Stimulated activated CD4-positive, alpha-beta T cell treated with anti-CD3 and anti-CD28 coated beads, Interleukin-4, amount 100 ng/mL, for 1 hour (primary cell): ENCODE results near the gene SOX5.

Source experiments
- DNase-seq: peaks from one replicate; pipeline ENCODE4 v3.0.0-alpha.2; 2020

SOX5 gene

GRCh38 chr12:23949348-23950209 lies at the start of gene SOX5:
SOX5 (minus strand) TSS chr12:23949670; CDS start chr12:23949601, 69 bp downstream.
- DNase-seq: no peak

- DNase-seq: no peak
These were observed 37.6 kb upstream of the SOX5 start for GRCh38 chr12:23987046-23987445.

DNA sequence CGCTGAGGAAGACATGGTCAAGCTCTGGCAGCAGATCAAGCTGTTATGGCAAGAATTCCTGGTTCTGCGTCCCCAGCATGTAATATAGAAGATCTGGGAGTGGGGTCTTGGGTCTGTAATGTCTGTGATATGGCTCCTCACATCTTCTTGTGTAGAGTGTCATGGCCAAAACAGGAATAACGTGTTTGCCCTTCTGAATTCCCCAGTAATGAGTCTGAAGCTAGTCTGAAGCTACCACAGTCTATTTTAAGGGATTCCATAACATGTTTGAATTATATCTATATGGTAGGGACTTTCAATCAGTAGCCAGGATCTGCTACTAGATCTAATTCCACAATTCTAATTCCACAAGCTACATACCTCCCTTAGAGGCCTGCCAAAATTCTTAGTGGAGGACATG lies 31.4 kb upstream of the SOX5 start:
- no peak for DNase-seq

DNA sequence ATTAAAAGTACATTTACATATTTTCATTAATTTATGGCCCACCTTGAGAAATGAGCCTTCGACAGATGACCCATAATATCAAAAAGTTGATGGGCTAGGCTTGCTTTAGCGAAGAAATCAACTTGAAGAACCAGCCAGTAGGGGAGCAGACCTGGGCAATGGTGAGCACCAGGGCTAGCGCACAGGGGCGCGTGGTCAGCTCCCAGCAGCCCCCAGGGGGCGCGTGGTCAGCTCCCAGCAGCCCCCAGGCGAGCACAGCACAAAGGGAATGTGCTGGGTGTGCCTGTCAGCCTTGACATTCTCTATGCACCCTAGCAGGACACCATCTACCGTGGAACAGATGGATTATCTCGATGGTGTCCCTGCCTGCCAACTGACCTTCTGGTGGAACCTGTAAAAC lies 15.3 kb upstream of the SOX5 start:
- no peak for DNase-seq

- no peak for DNase-seq
These were observed 10.4 kb upstream of the SOX5 start for GRCh38 chr12:23959826-23960225.

DNA sequence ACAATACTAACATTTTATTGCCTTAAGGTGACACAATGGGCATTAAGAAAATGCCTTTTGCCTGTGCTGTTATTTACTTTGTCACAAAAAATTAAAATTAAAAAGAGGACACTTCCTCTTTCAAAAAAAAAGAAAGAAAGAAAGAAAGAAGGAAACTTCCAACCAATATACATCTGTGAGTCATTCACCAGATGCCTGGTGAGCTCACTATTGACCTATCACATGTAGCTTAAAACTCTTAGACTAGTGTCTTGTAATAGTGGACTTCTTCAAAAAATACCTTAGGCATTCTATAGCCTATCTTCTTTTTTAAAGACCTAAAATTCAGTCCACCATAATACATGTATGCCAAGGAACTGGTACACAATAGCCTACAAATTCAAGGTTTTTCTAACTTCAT lies 4.9 kb upstream of the SOX5 start:
- DNase-seq: no peak

DNA sequence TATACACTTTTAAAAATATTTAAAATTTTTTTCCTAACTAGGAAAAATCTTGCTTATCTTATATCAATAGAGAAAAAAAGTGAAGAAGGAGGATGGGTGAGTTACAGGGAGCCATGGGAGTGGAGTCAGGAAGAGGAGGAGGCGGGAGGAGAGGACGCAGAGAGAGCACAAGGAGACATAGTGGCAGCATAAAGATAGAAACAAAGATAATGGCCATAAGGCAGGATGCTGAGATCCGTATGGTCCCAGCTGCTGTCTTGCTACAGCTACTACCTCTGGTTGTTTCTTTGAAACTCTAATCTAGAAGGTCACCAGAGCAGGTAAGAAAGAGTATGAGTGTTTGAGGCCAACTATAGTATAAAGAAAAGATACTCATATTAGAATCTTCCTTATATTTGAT lies 2.6 kb upstream of the SOX5 start:
- no peak for DNase-seq

- no peak for DNase-seq
These were observed 1.4 kb upstream of the SOX5 start for GRCh38 chr12:23950775-23951451.

- no peak for DNase-seq
These were observed 822 bp upstream of the SOX5 start for GRCh38 chr12:23950210-23950774.

DNA sequence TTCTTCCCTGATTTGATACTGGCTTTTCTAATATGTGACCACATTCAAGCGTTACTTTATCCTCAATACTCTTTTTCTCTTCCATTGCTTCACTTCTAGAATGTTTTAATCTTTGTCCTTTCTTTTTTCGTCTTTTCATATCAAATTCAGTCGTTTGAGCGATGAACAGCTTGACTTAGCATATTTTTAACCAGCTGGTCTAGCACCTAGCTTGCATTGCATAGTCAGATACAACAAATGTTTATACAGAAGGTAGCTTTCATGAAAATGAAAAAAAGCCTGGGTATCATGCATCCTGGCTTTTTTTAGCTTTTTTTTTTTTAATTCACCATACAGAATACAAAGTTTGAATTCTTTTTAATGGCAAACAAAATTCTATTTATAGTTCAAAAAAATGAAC lies 1.2 kb downstream of the SOX5 start:
- no peak for DNase-seq

DNA sequence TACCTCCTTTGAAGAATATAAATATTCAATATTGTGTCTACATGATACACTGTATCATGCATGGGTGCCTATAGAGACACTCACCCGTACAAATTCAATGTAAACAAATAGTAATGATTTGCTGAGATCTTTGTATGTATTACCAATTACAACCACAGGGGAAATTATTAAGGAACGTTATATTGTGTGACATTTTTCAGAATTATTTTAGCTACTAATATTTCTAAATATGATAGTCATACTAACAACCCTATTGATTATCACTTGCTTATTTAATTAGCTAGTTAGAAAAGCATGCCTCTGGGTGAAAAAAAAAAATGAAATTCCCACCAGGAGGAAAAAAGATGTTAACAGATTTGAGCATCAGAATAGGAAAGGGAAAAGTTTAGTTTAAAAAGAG lies 2.1 kb downstream of the SOX5 start:
- no peak for DNase-seq

- DNase-seq: no peak
These were observed 4.2 kb downstream of the SOX5 start for GRCh38 chr12:23945249-23945648.

DNA sequence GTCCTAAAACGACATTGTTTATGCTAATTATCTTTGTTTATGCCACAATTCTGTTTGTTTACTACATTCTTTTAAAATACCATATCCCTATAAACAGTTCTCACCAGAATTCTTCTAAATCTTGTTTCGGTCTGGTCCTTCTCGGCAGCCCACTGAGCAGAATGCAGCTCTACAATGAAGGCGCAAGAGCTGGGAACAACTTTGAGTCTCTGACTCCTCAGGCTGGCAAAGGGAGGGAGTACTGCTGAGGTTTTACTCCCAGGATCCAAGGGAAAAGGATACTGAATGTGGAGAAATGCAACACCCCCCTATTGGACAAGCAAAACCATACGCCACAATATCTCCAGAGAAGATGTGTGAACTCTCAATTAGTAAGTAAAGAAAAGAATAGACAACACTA lies 5.4 kb downstream of the SOX5 start:
- DNase-seq: no peak

DNA sequence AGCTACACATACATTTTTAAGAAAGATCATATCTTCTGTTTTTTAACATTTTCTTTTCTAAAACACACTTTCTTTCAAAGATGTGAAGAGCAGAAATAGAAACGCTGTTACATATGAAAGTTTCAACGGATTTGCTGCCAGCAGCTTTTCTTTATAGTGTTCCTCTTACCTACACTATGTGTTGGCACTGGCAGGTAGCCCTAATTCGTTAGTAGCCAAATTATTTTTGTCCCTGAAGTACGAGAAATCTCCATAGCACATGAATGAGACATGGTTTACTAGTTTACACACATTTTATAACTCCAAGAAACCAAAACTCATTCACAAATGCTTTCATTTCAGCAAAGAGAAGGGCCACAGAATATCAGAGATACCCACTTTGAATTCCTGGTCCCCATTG lies 6.6 kb downstream of the SOX5 start:
- DNase-seq: no peak

- DNase-seq: no peak
These were observed 7.7 kb downstream of the SOX5 start for GRCh38 chr12:23941780-23942179.

DNA sequence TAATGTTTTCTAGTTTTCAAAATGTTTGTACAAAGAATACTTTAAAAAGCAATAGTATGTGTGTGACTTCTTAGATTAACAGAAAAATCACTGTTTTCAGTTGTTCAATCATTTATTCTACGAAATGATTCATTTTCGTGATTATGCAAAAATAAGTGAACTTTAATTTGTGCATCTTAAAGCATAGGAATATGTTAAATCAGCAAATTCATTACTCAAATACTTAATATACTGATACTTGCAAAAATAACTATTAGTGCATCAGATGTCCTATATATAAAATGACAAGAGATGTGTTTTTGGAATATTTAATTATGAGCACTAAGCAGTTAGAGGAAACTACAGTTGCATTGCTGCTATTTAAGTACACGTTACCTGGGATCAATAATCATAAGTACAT lies 11.0 kb downstream of the SOX5 start:
- no peak for DNase-seq

DNA sequence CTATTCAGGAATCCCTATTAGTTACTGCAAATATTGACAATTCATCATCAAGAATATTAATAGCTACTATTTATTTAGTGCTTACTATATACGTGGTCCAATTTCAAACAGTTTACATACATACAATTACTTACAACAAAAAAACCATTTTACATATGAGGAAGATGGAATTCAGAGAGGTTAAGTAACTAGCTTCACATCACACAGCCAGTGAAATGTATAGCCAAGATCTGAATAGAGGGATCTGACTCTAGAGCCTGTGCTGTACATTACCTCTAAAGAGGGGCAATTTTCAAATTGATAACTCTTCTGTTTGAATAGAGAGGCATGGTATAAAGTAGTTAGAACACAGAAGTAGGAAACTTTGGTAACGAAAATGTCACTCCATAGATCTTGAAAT lies 18.3 kb downstream of the SOX5 start:
- no peak for DNase-seq

- no peak for DNase-seq
These were observed 18.9 kb downstream of the SOX5 start for GRCh38 chr12:23930599-23930998.

DNA sequence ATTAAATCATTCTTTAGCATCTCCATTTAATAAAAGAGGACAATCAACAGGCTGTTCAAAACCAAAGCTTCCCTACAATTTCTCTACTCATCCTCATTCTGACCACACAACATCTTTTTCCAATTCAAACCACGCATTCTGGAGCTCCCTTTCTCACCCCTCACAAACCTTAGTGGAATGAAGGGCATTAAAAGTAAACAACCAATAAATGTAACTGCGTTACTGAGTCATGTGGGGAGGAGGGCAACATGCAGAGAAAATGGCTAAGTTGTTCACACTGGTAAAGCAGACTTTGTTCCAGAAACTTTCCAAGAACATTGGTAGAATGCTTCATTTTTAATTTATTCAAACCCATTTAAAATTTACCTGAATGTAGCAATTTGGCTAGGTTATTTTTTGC lies 19.6 kb downstream of the SOX5 start:
- no peak for DNase-seq

DNA sequence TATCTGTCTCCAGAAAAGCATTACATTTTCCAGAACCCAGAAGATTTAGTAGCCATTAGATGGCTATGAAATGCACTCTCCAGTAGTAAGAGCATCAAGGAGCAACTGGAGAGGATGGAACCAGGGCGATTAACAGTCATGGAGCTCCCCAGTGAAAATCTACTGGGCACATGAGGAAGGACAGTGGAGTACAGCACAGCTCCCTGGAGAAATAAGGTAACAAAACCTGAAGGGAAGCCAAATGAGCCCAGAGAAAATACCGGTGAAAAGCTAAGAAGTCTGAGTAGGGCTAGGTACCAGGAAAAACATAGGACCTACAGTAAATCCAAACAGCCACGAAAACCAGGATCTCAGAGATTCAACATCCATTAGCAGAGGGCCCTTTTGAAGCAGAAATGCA lies 21.6 kb downstream of the SOX5 start:
- DNase-seq: no peak

DNA sequence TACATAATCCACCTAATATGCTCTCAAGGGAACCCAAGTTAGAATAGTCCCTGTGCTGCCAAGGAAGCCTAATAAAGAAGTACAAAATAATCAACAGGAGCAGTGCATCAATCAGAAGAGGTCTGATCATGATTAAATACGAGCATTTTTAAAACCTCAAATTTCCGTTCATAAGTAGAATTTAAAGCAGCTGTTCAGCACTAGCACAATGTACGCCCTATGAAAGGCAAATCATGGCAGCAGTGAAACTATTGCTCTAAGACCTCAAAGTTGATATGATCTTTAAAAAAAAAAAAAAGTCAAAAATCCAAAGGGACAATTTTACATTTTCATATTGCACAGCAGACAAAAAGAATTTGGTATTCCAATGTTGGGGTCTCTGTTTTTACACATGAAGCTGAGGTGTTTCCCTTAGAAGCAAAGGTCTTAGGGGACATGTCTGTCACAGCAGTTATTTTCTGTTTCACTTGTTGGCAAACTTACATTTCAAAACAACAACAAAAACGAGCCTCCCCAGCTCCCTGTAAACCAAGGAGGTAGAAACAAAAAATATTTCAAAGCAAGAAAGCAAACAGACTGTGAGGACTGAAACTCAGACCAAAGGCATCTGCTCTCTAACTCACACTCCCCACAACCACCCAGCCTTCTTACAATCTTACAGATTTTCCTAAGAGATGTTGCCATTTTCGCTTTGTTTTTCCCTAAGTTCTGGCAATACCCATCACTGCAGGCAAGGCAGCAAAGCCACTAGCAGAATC lies 28.2 kb downstream of the SOX5 start:
- DNase-seq: no peak

DNA sequence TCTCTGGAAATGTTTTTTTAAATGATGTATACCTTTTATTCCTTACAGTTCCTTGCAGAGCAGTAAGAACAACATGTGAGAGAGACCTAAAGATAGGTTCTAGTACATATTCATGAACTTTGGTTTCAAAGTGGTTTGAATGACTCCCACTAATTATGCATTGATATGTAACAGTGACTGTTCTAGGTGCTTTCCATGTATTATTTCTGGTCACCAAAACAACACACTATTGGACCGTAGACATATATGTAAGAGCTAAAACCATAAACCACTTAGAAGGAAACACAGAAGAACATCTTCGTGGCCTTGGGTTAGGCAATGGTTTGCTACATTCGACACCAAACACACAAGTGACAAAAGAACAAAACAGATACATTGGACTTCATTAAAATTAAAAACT lies 37.9 kb downstream of the SOX5 start:
- DNase-seq: no peak

GRCh38 chr12:23909551-23909950 lies 39.9 kb downstream of the SOX5 start:
- no peak for DNase-seq

- no peak for DNase-seq
These were observed 43.1 kb downstream of the SOX5 start for GRCh38 chr12:23906329-23906728.
